Ishikawa (cell line): ENCODE measurements around the gene HDAC9.

Source experiments
- CEBPB ChIP-seq: IDR thresholded peaks from 2 replicates; pipeline ENCODE4 v1.6.1; 2012
- EGR1 ChIP-seq: IDR thresholded peaks from 2 replicates; pipeline ENCODE4 v1.6.1; 2012
- EP300 ChIP-seq: IDR thresholded peaks from 2 replicates; pipeline ENCODE4 v1.6.1; 2012; ENCODE audit warnings: borderline replicate concordance
- NFIC ChIP-seq: IDR thresholded peaks from 2 replicates; pipeline ENCODE4 v1.6.1; 2012
- RAD21 ChIP-seq: IDR thresholded peaks from 2 replicates; pipeline ENCODE4 v1.6.1; 2012; ENCODE audit warnings: low read depth
- REST ChIP-seq: IDR thresholded peaks from 2 replicates; pipeline ENCODE4 v1.6.1; 2012; ENCODE audit warnings: low read depth, mild to moderate bottlenecking
- TAF1 ChIP-seq: IDR thresholded peaks from 2 replicates; pipeline ENCODE4 v1.6.1; 2012; ENCODE audit warnings: low read depth, mild to moderate bottlenecking
- TCF12 ChIP-seq: IDR thresholded peaks from 2 replicates; pipeline ENCODE4 v1.6.1; 2012; ENCODE audit warnings: low read depth
- YY1 ChIP-seq: IDR thresholded peaks from 2 replicates; pipeline ENCODE4 v1.6.1; 2012; ENCODE audit warnings: low read depth
- ZBTB7A ChIP-seq: IDR thresholded peaks from 2 replicates; pipeline ENCODE4 v1.6.1; 2012; ENCODE audit warnings: low read depth
- TF ChIP-seq, protein P1 (sequence below): IDR thresholded peaks from 2 replicates; pipeline ENCODE4 v1.6.1; 2012
- TF ChIP-seq, protein P2 (sequence below): IDR thresholded peaks from 2 replicates; pipeline ENCODE4 v1.6.1; 2012

DNA sequence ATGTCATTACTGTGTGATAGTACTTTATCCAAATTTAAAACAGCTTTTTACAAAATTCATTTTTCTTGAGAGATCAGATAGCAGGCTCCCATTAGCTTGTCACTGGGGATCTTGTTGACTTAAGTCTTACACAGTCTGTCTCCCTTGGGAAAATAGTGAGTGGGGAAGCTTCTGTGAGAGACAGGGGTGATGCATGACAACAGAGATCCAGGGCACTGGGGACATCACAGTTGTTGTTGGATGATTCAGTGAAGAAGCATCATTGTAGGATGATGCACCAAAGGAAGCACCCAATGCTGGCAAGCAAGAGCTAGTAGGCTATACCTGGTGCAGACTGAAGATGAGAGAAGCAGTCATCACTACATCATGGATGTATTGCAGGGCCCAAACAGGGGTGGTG lies 284.7 kb downstream of the HDAC9 start:
- no peak for TF ChIP-seq REST
- no peak for TF ChIP-seq CEBPB
- no peak for TF ChIP-seq TAF1
- no peak for TF ChIP-seq ZBTB7A
- no peak for TF ChIP-seq NFIC
- no peak for TF ChIP-seq EP300
- no peak for TF ChIP-seq RAD21
- TF ChIP-seq YY1 = no peak
- TF ChIP-seq, protein P1, sequence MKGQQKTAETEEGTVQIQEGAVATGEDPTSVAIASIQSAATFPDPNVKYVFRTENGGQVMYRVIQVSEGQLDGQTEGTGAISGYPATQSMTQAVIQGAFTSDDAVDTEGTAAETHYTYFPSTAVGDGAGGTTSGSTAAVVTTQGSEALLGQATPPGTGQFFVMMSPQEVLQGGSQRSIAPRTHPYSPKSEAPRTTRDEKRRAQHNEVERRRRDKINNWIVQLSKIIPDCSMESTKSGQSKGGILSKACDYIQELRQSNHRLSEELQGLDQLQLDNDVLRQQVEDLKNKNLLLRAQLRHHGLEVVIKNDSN = no peak
- TF ChIP-seq TCF12 = no peak
- TF ChIP-seq, protein P2, sequence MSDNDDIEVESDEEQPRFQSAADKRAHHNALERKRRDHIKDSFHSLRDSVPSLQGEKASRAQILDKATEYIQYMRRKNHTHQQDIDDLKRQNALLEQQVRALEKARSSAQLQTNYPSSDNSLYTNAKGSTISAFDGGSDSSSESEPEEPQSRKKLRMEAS = no peak
- TF ChIP-seq EGR1 = no peak
